HG02970 (cell line): ENCODE measurements around the gene SPOCK2.
"Not testable (repeated sequence)": the region's sequence is repeated elsewhere in the genome, so short reads cannot be mapped to it uniquely, and the experiment has no call there.

ENCODE experiments used
- ATAC-seq: cut with Tn5 transposase; IDR thresholded peaks from one replicate; pipeline ENCODE4 v1.9.1; 2021; ENCODE audit warnings: mild to moderate bottlenecking, moderate library complexity, moderate number of reproducible peaks; ENCODE audit not compliant: unreplicated experiment, low FRiP score

The SPOCK2 gene

GRCh38 chr10:72037266-72037665, 51.1 kb downstream of the SPOCK2 start:
- no peak for ATAC-seq

- ATAC-seq: no peak
Observed at GRCh38 chr10:72035252-72035887, 53.0 kb downstream of the SPOCK2 start.

- ATAC-seq: no peak
Observed at GRCh38 chr10:72034761-72035160, 53.6 kb downstream of the SPOCK2 start.

- no peak for ATAC-seq
Observed at GRCh38 chr10:72034040-72034499, 54.3 kb downstream of the SPOCK2 start.

GRCh38 chr10:72032409-72033162, 55.8 kb downstream of the SPOCK2 start:
- ATAC-seq: not testable (repeated sequence)

- no peak for ATAC-seq
Observed at GRCh38 chr10:72031706-72032105, 56.6 kb downstream of the SPOCK2 start.

- ATAC-seq: no peak
Observed at GRCh38 chr10:72030762-72031543, 57.4 kb downstream of the SPOCK2 start.

GRCh38 chr10:72029414-72029813, 58.9 kb downstream of the SPOCK2 start:
- ATAC-seq: no peak

- ATAC-seq: no peak
Observed at GRCh38 chr10:72027498-72027897, 60.9 kb downstream of the SPOCK2 start.

GRCh38 chr10:72026278-72027111, 61.9 kb downstream of the SPOCK2 start:
- ATAC-seq: no peak

- no peak for ATAC-seq
Observed at GRCh38 chr10:72025832-72026231, 62.5 kb downstream of the SPOCK2 start.

GRCh38 chr10:72025400-72025799, 63.0 kb downstream of the SPOCK2 start:
- ATAC-seq: no peak

- ATAC-seq: no peak
Observed at GRCh38 chr10:72024596-72024995, 63.8 kb downstream of the SPOCK2 start.

- no peak for ATAC-seq
Observed at GRCh38 chr10:72022228-72022627, 66.1 kb downstream of the SPOCK2 start.

GRCh38 chr10:72020914-72021809, 67.2 kb downstream of the SPOCK2 start:
- ATAC-seq: no peak

GRCh38 chr10:72019085-72019876, 69.1 kb downstream of the SPOCK2 start:
- no peak for ATAC-seq

GRCh38 chr10:72016608-72017300, 71.6 kb downstream of the SPOCK2 start:
- ATAC-seq: no peak

GRCh38 chr10:72015841-72016240, 72.5 kb downstream of the SPOCK2 start:
- ATAC-seq: no peak
